ENCODE measurements around the gene PHF20. TPM values are rescaled to one million over a fixed set of nuclear protein-coding genes. Genes with fewer than 3 reads are reported as not detected.

The PHF20 gene
- total and polyA plus RNA-seq, 2 of the 13 experiments (the other 11 are each of a cell fraction or from before 2014, with no cell fraction given): 22.8 to 34.1 TPM

- Histone ChIP-seq H3K36me3 (replicated peaks in 1 of 2; ENCODE audit: control insufficient read depth in 1 of 2, insufficient read depth in 2 of 2, low read length in 2 of 2) (no peaks in the 10 kb centered on the region), H3K9me3 (ENCODE audit: low read length) (no peaks in the 10 kb centered on the region), H3K79me2 (ENCODE audit: insufficient read depth, low read length) (no peaks in the 10 kb centered on the region), H3K9ac (ENCODE audit: insufficient read depth, low read depth, low read length) (no peak overlapping the region), H3K4me3 (replicated peaks in 1 of 3; ENCODE audit: insufficient read depth in 1 of 3, low read depth in 2 of 3, low read length in 3 of 3) (no peak overlapping the region), H2AFZ (ENCODE audit: low read length) (no peak overlapping the region), H3K27me3 (ENCODE audit: control insufficient read depth in 1 of 2, insufficient read depth in 2 of 2, low read length in 2 of 2) (peaks cover 3 to 56% of the 10 kb centered on the region in 2 experiments), H3K4me2 (ENCODE audit: low read depth, low read length) (no peak overlapping the region), H3K4me1 (ENCODE audit: insufficient read depth, low read length) (no peaks in the 10 kb centered on the region), H4K20me1 (ENCODE audit: insufficient read depth, low read length) (no peaks in the 10 kb centered on the region), H3K27ac (ENCODE audit: extremely low read length, insufficient read depth, low read length) (no peak overlapping the region)
- in situ Hi-C loops (cut with HindIII; ENCODE audit: extremely low pct_ligation_motif_present, low pct_unique_long_range_greater_than_20kb) (loop anchor here (10.0 kb wide), 1 partner anchor 463 kb away; no protein-coding TSS in a partner anchor), intact Hi-C loops (cut with micrococcal nuclease; ENCODE audit: unreplicated experiment) (no loop called here)
- CTCF ChIA-PET (ENCODE audit: low intra/inter-chr PET ratio, low total read pairs): no interaction called here
- POLR2A ChIA-PET: interaction anchor here (1.5 to 2.3 kb wide), 2 partner anchors 11 to 27 kb away, joined by 5 to 7 read pairs; partner anchors contain the start of gene SCAND1
- no peak for FAIRE-seq
- peak; percentile 47 for ATAC-seq
- BruUV-seq (replicated peaks): no TSS peak
- WGBS (ENCODE audit: low lambda C conversion rate): 18% methylated on average over 3 of the region's 3 CpGs
- TF ChIP-seq THAP9 (CRISPR knock-in tag; IDR thresholded peaks at IDR 0.05; ENCODE audit: borderline replicate concordance) (peak; percentile 33; the same call in 1 of the 2 replicates), STAG1 (CRISPR knock-in tag; IDR thresholded peaks at IDR 0.05) (0 out of 2 replicates have a peak, but pooled peaks have one; percentile 10), ZKSCAN1 (IDR thresholded peaks at IDR 0.05; ENCODE audit: low read length) (no peak), HOXA3 (CRISPR knock-in tag; IDR thresholded peaks at IDR 0.05) (0 out of 2 replicates have a peak, but pooled peaks have one; percentile 14), CTCF (CRISPR knock-in tag; IDR thresholded peaks at IDR 0.05) (0 out of 2 replicates have a peak, but pooled peaks have one; percentile 4)
- DNase-seq (ENCODE audit: low spot score): no peak
Measured at GRCh38 chr20:35981969-35982368, 210.2 kb downstream of the PHF20 start.
